Kidney (tissue), 14 donors: ENCODE results near the gene TCP11L2. TPM values are rescaled to one million over a fixed set of nuclear protein-coding genes. Genes with fewer than 3 reads are reported as not detected.

Experiments used
- DNase-seq, 5 donors: peaks; one replicate each; pipeline ENCODE4 v3.0.0-alpha.2; 2013 to 2020
- FAIRE-seq: peaks from 2 replicates; lab custom pipeline; 2012; peaks lifted over from hg19 to GRCh38; lab: Jason Lieb, UNC
- H3K27ac ChIP-seq, 2 donors: one replicate each; pipeline ENCODE4 v1.7.0; 2013; ENCODE audit warnings: low read depth in 2 of 2, low read length in 2 of 2, inconsistent platforms in 1 of 2
- H3K27me3 ChIP-seq: one replicate; pipeline ENCODE4 v1.7.1; 2013; ENCODE audit warnings: low read length, inconsistent platforms; ENCODE audit not compliant: control insufficient read depth, insufficient read depth
- H3K36me3 ChIP-seq, 3 donors: one replicate each; pipeline versions ENCODE4 v1.7.0 to v1.7.1; 2013; ENCODE audit warnings: low read length in 3 of 3, control low read depth in 1 of 3, inconsistent platforms in 1 of 3; ENCODE audit not compliant: insufficient read depth in 3 of 3, control insufficient read depth in 2 of 3
- H3K4me1 ChIP-seq, 3 donors: one replicate each; pipeline versions ENCODE4 v1.7.0 to v1.7.1; 2013; ENCODE audit warnings: low read length in 3 of 3, inconsistent platforms in 1 of 3, low read depth in 1 of 3; ENCODE audit not compliant: control insufficient read depth in 2 of 3, insufficient read depth in 2 of 3
- H3K4me3 ChIP-seq, 3 donors: one replicate each; pipeline versions ENCODE4 v1.7.0 to v1.8.1; 2013; ENCODE audit warnings: low read length in 3 of 3, control low read depth in 1 of 3, inconsistent platforms in 1 of 3
- H3K9ac ChIP-seq, 3 donors: one replicate each; pipeline versions ENCODE4 v1.7.0 to v1.7.1; 2013; ENCODE audit warnings: low read length in 3 of 3, control low read depth in 1 of 3, inconsistent platforms in 1 of 3
- H3K9me3 ChIP-seq, 3 donors: one replicate each; pipeline versions ENCODE4 v1.7.0 to v1.7.1; 2013; ENCODE audit warnings: low read length in 3 of 3, control low read depth in 1 of 3, inconsistent platforms in 1 of 3; ENCODE audit not compliant: control insufficient read depth in 2 of 3, insufficient read depth in 1 of 3
- CTCF ChIP-seq: IDR thresholded peaks from 3 replicates; pipeline ENCODE4 v1.5.1; 2012; ENCODE audit warnings: mild to moderate bottlenecking, moderate library complexity, borderline replicate concordance; ENCODE audit not compliant: insufficient read depth; ENCODE audit errors: extremely low read depth
- intact Hi-C: fragments of 100-400 bp; cut with DNase I; formaldehyde crosslinking; loops from one replicate; pipeline ENCODE4 v1.11.1; 2022
- polyA plus RNA-seq: library from polyadenylated mRNA; stranded (reverse); fragments of 350-450 nt; fragmentation: Illumina TruSeq; extraction: RNeasy Lipid Tissue Mini Kit (QIAGEN cat#74804); gene quantifications from one replicate; pipeline ENCODE4 v1.2.3, GENCODE V29; 2014; ENCODE audit warnings: low read depth, low replicate concordance; ENCODE audit not compliant: insufficient read depth
- total RNA-seq: library from RNA; stranded (reverse); fragmentation: NEBNext Ultra II Directional; extraction: Animal tissue kit (Norgen Biotek cat#: 25700); gene quantifications from one replicate; pipeline ENCODE4 v1.2.1, GENCODE V29; 2021
- donor health status: control.
- donor health status: control.
- donor health status: control.
- donor health status: control.
- donor health status: control.
- donor health status: DM: yes; HTN: yes; CAD: no.
- donor health status: Normal renal cell carcinoma (clear cell type).

Gene TCP11L2
- total and polyA plus RNA-seq, 2 donors from 2014 or later: 2.3 to 34.5 TPM

- no peaks in the 10 kb centered on the region for H3K9me3 ChIP-seq
These were observed 58.0 kb downstream of the TCP11L2 start for GRCh38 chr12:106360400-106360994.

GRCh38 chr12:106362971-106363370, 60.4 kb downstream of the TCP11L2 start:
- intact Hi-C loops: no loop called here
- H3K36me3 ChIP-seq: peaks cover 0 to 5% (median 2%) of the 10 kb centered on the region in 3 donors
- no peaks in the 10 kb centered on the region for H3K9me3 ChIP-seq
- no peak for TF ChIP-seq CTCF
- H3K4me1 ChIP-seq: peaks cover 0 to 22% (median 15%) of the 10 kb centered on the region in 3 donors
- H3K9ac ChIP-seq: no peak overlapping the region
- H3K4me3 ChIP-seq: no peak overlapping the region
- DNase-seq: no peak
- FAIRE-seq: no peak
- H3K27ac ChIP-seq: no peak overlapping the region
- H3K27me3 ChIP-seq: no peaks in the 10 kb centered on the region

More at GRCh38 chr12:106360400-106360994, 58.0 kb downstream of the TCP11L2 start:
- Histone ChIP-seq H3K27me3 (no peaks in the 10 kb centered on the region), H3K27ac (no peak overlapping the region), H3K36me3 (peaks cover 0 to 5% (median 2%) of the 10 kb centered on the region in 3 donors), H3K4me1 (peaks cover 0 to 27% (median 19%) of the 10 kb centered on the region in 3 donors), H3K4me3 (no peak overlapping the region), H3K9ac (no peak overlapping the region)
- no peak for TF ChIP-seq CTCF
- no peak for FAIRE-seq
- intact Hi-C loops: no loop called here
- peak in 1 of 5 donors; percentile 7 for DNase-seq

- FAIRE-seq: no peak
- H3K4me1 ChIP-seq: peaks cover 0 to 15% (median 11%) of the 10 kb centered on the region in 3 donors
- H3K9ac ChIP-seq: no peak overlapping the region
- intact Hi-C loops: no loop called here
- no peak overlapping the region for H3K4me3 ChIP-seq
- TF ChIP-seq CTCF: no peak
- no peaks in the 10 kb centered on the region for H3K27me3 ChIP-seq
- H3K27ac ChIP-seq: no peak overlapping the region
- DNase-seq: no peak
- H3K36me3 ChIP-seq: peaks cover 0 to 5% (median 2%) of the 10 kb centered on the region in 3 donors
- no peaks in the 10 kb centered on the region for H3K9me3 ChIP-seq
These were observed 61.7 kb downstream of the TCP11L2 start for GRCh38 chr12:106364261-106364660.
